Measurements from ENCODE around the gene DNAJC5. TPM values are rescaled to one million over a fixed set of nuclear protein-coding genes. Genes with fewer than 3 reads are reported as not detected.

Gene DNAJC5
- total and polyA plus RNA-seq, 9 of the 15 experiments (the other 6 are each of a cell fraction or from before 2014, with no cell fraction given): 0.95 to 42.8 (median 23.4) TPM

DNA sequence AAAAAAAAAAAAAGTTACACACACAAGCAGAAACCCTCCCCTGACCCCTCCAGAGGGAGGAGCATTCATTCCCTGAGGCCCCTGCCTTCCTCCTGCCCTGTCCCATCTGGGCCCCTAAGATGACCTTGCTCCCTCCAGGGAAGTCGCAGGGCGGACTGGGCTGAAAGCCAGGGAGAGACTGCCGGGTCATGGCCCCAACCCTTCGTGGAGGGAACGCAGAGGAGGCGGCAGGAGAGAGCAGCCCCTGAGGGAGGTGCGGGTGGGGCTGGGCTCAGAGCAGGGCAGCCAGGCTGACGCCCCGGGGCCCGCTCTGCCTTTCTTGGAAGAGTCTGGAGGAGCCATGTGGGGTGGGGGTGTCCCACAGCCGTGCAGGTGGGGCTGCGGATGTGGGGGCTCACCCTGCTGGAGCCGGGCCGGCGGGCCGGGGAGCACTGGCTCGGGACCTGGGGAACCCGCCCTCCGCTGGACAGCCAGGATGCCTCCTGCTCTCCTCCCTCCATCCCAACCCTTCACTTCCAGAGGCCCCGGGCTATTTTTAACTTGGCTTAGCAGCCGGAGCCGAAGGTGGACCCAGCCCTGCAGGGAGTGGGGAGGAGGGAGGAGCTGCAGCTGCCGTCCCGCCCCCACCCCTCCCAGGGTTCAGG is 48.7 kb upstream of the DNAJC5 start (continued):
- TF ChIP-seq, protein P1, sequence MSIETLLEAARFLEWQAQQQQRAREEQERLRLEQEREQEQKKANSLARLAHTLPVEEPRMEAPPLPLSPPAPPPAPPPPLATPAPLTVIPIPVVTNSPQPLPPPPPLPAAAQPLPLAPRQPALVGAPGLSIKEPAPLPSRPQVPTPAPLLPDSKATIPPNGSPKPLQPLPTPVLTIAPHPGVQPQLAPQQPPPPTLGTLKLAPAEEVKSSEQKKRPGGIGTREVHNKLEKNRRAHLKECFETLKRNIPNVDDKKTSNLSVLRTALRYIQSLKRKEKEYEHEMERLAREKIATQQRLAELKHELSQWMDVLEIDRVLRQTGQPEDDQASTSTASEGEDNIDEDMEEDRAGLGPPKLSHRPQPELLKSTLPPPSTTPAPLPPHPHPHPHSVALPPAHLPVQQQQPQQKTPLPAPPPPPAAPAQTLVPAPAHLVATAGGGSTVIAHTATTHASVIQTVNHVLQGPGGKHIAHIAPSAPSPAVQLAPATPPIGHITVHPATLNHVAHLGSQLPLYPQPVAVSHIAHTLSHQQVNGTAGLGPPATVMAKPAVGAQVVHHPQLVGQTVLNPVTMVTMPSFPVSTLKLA (conservative IDR thresholded peaks at IDR 0.05): no peak; a peak in 1 of 4 replicates
- TF ChIP-seq KDM1A (IDR thresholded peaks at IDR 0.05) (no peak; a peak in 1 of 4 replicates), RBFOX2 (IDR thresholded peaks at IDR 0.05; ENCODE audit: low read depth, low read length) (peak; percentile 46), SOX6 (IDR thresholded peaks at IDR 0.05) (no peak), BCOR (IDR thresholded peaks at IDR 0.05) (0 out of 2 replicates have a peak, but pooled peaks have one; percentile 10), ZNF436 (CRISPR knock-in tag; IDR thresholded peaks at IDR 0.05) (no peak), NONO (IDR thresholded peaks at IDR 0.05; ENCODE audit: low read depth in 2 of 2, low read length in 1 of 2) (no peak), CBFA2T3 (IDR thresholded peaks at IDR 0.05) (peak; percentile 42), E2F3 (CRISPR knock-in tag; IDR thresholded peaks at IDR 0.05) (no peak), SLC30A9 (CRISPR knock-in tag; IDR thresholded peaks at IDR 0.05) (no peak), ADNP (tag; IDR thresholded peaks at IDR 0.05) (no peak), ZNF584 (CRISPR knock-in tag; IDR thresholded peaks at IDR 0.05; ENCODE audit: low read depth) (no peak), ZNF445 (CRISPR knock-in tag; IDR thresholded peaks at IDR 0.05; ENCODE audit: low read depth) (no peak), CHD2 (IDR thresholded peaks at IDR 0.05; ENCODE audit: low read depth, low read length) (no peak)
- TF ChIP-seq, protein P2, sequence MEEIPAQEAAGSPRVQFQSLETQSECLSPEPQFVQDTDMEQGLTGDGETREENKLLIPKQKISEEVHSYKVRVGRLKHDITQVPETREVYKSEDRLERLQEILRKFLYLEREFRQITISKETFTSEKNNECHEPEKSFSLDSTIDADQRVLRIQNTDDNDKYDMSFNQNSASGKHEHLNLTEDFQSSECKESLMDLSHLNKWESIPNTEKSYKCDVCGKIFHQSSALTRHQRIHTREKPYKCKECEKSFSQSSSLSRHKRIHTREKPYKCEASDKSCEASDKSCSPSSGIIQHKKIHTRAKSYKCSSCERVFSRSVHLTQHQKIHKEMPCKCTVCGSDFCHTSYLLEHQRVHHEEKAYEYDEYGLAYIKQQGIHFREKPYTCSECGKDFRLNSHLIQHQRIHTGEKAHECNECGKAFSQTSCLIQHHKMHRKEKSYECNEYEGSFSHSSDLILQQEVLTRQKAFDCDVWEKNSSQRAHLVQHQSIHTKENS (CRISPR knock-in tag; IDR thresholded peaks at IDR 0.05): no peak
- TF ChIP-seq, protein P3, sequence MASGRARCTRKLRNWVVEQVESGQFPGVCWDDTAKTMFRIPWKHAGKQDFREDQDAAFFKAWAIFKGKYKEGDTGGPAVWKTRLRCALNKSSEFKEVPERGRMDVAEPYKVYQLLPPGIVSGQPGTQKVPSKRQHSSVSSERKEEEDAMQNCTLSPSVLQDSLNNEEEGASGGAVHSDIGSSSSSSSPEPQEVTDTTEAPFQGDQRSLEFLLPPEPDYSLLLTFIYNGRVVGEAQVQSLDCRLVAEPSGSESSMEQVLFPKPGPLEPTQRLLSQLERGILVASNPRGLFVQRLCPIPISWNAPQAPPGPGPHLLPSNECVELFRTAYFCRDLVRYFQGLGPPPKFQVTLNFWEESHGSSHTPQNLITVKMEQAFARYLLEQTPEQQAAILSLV (tag; IDR thresholded peaks at IDR 0.05): no peak
- TF ChIP-seq, protein P4, sequence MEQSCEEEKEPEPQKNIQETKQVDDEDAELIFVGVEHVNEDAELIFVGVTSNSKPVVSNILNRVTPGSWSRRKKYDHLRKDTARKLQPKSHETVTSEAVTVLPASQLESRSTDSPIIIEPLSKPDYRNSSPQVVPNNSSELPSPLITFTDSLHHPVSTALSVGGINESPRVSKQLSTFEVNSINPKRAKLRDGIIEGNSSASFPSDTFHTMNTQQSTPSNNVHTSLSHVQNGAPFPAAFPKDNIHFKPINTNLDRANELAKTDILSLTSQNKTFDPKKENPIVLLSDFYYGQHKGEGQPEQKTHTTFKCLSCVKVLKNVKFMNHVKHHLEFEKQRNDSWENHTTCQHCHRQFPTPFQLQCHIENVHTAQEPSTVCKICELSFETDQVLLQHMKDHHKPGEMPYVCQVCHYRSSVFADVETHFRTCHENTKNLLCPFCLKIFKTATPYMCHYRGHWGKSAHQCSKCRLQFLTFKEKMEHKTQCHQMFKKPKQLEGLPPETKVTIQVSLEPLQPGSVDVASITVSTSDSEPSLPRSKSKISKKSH (CRISPR knock-in tag; IDR thresholded peaks at IDR 0.05): no peak
